SK-N-SH (cell line): ENCODE data around the gene PRSS1.

Experiments
- MAX ChIP-seq: IDR thresholded peaks from 2 replicates; pipeline ENCODE4 v1.4.0; 2012; ENCODE audit warnings: low read depth
- POLR2AphosphoS5 ChIP-seq: IDR thresholded peaks from 2 replicates; pipeline ENCODE4 v1.6.1; 2012; ENCODE audit warnings: low read depth, low read length
- RCOR1 ChIP-seq: fragments of 150-350 bp; IDR thresholded peaks from 2 replicates; pipeline ENCODE4 v1.6.1; 2017; ENCODE audit warnings: antibody characterized with exemption, low read length
- REST ChIP-seq: IDR thresholded peaks from 2 replicates; pipeline ENCODE4 v1.6.1; 2012; ENCODE audit warnings: mild to moderate bottlenecking, low read depth, low read length, moderate library complexity
- SIN3A ChIP-seq: IDR thresholded peaks from 2 replicates; pipeline ENCODE4 v1.6.1; 2012; ENCODE audit warnings: low read depth, mild to moderate bottlenecking, low read length, moderate library complexity, borderline replicate concordance
- TF ChIP-seq, protein P1 (sequence below): fragments of 200-600 bp; sonication (generic); IDR thresholded peaks from 2 replicates; pipeline ENCODE4 v1.6.1; 2017; ENCODE audit warnings: antibody characterized with exemption, mild to moderate bottlenecking, moderate library complexity

GRCh38 chr7:142791502-142791901, 42.2 kb downstream of the PRSS1 start:
- TF ChIP-seq, protein P1, sequence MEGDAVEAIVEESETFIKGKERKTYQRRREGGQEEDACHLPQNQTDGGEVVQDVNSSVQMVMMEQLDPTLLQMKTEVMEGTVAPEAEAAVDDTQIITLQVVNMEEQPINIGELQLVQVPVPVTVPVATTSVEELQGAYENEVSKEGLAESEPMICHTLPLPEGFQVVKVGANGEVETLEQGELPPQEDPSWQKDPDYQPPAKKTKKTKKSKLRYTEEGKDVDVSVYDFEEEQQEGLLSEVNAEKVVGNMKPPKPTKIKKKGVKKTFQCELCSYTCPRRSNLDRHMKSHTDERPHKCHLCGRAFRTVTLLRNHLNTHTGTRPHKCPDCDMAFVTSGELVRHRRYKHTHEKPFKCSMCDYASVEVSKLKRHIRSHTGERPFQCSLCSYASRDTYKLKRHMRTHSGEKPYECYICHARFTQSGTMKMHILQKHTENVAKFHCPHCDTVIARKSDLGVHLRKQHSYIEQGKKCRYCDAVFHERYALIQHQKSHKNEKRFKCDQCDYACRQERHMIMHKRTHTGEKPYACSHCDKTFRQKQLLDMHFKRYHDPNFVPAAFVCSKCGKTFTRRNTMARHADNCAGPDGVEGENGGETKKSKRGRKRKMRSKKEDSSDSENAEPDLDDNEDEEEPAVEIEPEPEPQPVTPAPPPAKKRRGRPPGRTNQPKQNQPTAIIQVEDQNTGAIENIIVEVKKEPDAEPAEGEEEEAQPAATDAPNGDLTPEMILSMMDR: no peak
- TF ChIP-seq REST: no peak
- no peak for TF ChIP-seq SIN3A
- TF ChIP-seq MAX: no peak
- TF ChIP-seq POLR2AphosphoS5: no peak
- no peak for TF ChIP-seq RCOR1
